AG09309 (cell line): ENCODE data around the gene MATN1.

ENCODE experiments used
- DNase-seq: peaks from one replicate; pipeline ENCODE4 v3.0.0-alpha.2; 2010; ENCODE audit warnings: low read depth
- H3K4me3 ChIP-seq: 2 replicates; pipeline ENCODE4 v1.5.1; 2011; ENCODE audit warnings: mild to moderate bottlenecking, low read depth, low read length, moderate library complexity; ENCODE audit not compliant: control insufficient read depth
- TF ChIP-seq, protein P1 (sequence below): IDR thresholded peaks from 2 replicates; pipeline ENCODE4 v1.5.1; 2011; ENCODE audit warnings: mild to moderate bottlenecking, low read depth, low read length, inconsistent platforms; ENCODE audit not compliant: insufficient read depth, control insufficient read depth; ENCODE audit errors: missing control alignments

MATN1 gene

GRCh38 chr1:30712583-30712982 lies 10.8 kb downstream of the MATN1 start:
- TF ChIP-seq, protein P1, sequence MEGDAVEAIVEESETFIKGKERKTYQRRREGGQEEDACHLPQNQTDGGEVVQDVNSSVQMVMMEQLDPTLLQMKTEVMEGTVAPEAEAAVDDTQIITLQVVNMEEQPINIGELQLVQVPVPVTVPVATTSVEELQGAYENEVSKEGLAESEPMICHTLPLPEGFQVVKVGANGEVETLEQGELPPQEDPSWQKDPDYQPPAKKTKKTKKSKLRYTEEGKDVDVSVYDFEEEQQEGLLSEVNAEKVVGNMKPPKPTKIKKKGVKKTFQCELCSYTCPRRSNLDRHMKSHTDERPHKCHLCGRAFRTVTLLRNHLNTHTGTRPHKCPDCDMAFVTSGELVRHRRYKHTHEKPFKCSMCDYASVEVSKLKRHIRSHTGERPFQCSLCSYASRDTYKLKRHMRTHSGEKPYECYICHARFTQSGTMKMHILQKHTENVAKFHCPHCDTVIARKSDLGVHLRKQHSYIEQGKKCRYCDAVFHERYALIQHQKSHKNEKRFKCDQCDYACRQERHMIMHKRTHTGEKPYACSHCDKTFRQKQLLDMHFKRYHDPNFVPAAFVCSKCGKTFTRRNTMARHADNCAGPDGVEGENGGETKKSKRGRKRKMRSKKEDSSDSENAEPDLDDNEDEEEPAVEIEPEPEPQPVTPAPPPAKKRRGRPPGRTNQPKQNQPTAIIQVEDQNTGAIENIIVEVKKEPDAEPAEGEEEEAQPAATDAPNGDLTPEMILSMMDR, result no peak
- no peak for DNase-seq
- H3K4me3 ChIP-seq, result no peak overlapping the region

DNA sequence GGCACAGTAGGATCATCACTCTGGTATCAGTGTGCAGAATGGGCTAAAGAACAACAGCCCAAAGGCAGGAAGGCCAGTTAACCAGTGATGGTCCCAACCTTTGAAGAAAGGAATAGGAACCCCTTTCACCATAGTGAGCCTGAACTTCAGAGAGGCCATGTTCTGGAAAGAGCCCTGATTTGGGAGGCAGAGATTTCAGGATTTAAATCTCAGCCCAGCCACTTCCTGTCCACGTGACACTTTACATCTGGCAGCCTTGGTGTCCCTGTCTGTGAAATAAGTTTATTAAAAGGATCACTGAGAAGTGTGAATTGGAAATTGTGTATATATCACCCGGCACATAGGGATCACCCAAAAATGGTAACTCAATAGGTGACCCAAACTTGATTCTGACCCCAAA lies 13.0 kb downstream of the MATN1 start:
- H3K4me3 ChIP-seq, result no peak overlapping the region
- DNase-seq, result no peak
- TF ChIP-seq, protein P1, result no peak

DNA sequence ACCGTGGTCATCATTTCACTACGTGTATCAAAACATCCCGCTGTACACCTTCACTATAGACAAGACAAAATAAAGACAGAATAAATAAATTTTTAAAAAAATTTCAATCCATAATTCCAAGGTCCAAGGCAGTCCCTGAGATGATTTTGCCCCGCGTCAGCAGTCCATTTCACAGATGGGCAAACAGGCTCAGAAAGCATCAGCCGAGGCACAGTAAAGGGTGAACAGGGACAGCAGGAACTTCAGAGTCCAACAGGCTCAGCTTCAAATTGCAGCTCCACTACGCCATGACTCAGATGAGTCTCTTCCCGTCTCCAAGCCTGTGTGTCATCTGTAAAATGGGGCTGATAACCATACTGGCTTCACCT lies 15.0 kb downstream of the MATN1 start:
- H3K4me3 ChIP-seq, result no peak overlapping the region
- no peak for DNase-seq
- TF ChIP-seq, protein P1, result no peak

DNA sequence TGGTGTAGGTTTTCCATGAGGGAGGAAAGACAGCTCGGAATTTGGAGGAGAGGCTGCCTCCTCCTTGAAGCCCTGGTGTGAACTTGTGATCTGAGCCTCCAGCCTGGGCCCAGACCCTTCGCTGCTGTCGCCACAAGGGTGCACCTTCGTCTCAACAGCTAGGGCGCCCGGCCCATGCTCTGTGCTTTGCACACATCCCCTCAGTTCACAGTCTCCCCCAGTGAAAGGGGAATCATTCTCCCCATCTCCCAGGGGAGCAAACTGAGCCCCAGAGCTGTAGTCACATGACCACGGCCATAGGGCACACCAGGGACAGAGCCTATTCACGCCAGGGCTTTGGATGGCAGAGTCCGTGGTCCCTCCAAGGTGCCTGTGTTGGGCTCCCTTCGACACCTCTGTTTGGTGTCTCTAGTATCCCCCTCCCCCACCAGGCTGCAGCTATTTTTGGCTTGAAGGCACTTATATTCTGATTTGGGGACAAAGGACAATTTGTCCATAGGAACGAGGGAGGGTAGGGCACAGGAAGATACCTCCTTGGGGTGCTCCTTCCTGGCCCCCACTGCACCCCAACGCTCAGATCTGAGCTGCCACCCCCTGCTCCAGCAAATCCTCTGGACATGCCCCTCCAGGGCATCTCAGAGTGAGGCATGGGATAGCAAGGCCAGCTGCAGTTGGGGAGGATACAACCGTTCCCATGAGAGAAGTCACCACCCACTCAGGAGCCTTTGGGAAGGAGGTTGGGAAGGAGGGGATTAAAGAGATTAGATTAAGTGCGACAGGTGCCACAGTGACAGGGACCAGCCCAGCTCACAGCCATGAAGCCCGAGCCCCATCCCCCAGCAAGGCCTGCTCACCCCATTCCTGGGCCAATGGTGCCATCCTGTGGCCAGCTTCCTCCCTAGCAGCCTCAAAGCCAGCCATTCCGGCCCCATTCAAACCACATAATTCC lies 15.7 kb downstream of the MATN1 start:
- no peak for DNase-seq

GRCh38 chr1:30706528-30706927 lies 16.9 kb downstream of the MATN1 start:
- TF ChIP-seq, protein P1, result no peak
- H3K4me3 ChIP-seq, result no peak overlapping the region
- DNase-seq, result no peak

More for the DNA sequence above, 15.7 kb downstream of the MATN1 start:
- TF ChIP-seq, protein P1, result peak; percentile 93
- H3K4me3 ChIP-seq, result no peak overlapping the region

- TF ChIP-seq, protein P1, result no peak
- no peak for DNase-seq
- no peak overlapping the region for H3K4me3 ChIP-seq
These were observed 17.7 kb downstream of the MATN1 start for GRCh38 chr1:30705698-30706097.
